CD4-positive, alpha-beta T cell treated with Interferon alpha-2 for 1 hour (primary cell): Measurements from ENCODE around the gene LCP2.
A peak's percentile ranks its signal among the peaks of the same experiment; 100 is the strongest.

ENCODE experiments used
- DNase-seq, 2 donors: peaks; one replicate each; pipeline ENCODE4 v3.0.0-alpha.2; 2020 to 2022

Gene LCP2

DNA sequence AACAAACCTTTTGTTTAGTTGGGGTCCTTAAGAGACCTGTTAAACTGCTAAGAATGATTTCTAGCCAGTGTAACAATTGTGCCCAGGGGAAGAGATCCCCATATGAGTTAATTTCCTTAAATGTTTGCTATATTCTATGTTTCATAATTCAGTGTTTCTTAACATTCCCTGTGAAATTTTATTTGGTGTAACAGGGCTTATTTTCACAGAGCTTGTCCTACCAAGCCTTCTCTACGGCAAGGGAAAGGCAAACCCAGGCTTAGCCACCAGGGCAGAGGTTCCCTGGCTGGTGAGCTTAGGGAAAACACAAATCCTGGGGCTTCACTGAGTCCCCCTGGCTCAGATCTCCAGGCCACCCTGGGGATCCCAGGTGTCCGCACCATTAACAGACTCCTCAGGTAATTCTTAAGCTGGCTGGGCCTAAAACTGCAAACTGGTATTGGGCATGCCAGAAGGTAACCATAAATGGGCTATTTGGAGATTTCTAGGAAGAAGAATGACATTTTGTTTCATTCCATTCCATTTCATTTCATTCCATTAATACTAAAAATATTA is 17.0 kb upstream of the LCP2 start:
- DNase-seq = no peak

DNA sequence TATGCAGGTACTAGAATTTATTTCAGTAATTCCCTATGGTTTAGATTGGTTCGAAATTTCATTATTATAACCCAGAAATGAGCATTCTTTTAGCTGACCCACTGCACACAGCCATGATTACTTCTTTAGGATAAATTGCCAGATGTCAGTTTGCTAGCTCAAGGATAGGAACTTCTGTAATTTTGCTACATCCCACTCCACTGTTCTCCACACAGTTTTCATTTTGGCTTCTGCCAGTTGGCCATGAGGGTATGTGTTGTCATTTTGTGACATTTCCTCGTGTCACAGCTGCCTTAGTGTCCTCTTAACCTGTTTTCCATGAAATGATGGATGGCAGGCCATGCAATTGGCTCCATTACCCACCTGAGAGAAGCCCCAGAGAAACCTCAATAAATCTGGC is 16.2 kb upstream of the LCP2 start:
- DNase-seq = no peak

DNA sequence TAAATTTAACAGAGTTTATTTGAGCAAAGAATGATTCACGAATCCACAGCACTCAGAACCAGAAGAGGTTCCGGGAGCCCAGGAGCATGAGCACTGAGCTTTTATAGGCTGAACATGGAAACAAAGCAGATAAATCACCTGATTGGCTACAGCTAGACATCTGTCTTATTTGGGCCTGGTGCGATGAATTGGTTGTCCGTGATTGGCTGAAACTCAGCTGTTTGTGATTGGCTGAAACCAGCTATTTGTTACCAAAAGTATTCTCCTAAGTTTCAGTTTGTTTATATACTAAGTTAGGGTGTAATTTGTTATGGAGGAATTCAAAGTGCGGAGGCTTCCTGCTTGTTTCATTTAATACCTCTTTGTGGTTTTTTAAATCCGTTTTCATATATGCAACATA is 15.8 kb upstream of the LCP2 start:
- peak; percentile 61 to 81 for DNase-seq

DNA sequence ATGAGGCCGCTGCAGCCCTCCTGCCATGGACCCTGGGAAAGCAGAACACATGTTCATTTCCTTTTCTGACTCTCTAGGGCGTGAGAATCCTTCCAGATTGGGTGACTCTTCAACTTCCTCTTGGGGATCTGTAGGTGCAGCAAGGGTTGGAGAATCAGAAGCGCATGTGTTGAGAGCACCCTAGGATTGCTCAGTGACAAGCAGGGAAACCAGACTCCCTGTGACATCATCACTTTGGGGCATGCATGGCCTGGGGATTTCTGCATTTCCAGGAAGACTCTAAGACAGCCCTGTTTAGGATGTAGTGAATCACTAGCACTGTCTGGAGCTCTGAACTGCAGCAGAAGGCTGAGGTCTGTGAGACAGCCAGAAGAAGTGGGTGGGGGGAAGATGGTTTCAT is 15.1 kb upstream of the LCP2 start:
- DNase-seq = peak; percentile 86 to 87

DNA sequence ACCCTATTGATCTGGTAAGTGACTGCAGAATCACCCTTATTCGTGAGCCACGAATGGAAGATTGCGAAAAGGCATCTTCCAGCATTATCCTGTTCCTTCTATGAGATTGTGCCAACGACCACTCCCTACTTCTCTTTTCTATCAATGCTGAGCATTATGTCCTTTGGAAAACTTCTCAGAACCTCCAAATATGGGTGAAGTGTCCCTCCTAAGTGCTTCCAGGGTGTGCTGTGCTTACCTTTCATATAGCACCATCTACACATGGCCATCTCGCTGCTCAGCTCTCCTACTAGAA is 14.7 kb upstream of the LCP2 start:
- DNase-seq = no peak

DNA sequence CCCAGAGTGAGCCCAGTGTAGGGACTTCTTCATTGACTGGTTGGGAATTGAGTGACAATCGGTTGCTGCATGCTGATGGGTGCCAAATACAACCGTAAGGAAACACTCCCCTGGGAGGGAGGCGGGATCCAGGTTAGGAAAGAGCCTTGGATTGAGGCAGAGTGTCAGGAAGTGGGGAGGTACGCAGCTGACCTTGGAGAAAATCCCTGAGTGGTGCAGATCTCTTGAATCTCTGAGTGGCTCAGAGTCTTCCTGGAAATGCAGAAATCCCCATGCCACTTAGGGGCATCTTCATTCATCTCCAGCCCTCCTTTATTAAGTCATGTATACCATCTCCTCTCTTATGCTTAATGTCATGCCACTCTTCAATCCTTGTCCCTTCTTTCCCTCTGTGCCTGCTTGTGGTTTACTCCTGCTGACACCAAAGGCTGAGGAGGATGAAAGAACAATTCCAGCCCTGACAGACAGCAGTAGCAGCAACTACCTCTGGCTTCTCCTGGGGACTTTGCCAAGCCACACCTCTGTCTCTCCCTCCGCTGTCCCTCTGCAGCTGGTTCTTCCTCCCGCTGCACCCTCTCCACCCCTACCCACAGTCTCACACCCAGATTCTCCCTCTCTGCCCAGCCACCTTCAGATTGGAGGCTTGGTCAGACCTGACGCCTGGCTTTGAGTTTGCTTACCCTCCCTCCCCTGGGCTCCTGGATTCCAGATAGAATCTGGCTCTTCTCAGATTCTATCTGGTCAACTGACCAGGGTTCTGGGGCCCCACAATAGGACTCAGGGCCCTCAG is 14.1 kb upstream of the LCP2 start:
- no peak for DNase-seq

DNA sequence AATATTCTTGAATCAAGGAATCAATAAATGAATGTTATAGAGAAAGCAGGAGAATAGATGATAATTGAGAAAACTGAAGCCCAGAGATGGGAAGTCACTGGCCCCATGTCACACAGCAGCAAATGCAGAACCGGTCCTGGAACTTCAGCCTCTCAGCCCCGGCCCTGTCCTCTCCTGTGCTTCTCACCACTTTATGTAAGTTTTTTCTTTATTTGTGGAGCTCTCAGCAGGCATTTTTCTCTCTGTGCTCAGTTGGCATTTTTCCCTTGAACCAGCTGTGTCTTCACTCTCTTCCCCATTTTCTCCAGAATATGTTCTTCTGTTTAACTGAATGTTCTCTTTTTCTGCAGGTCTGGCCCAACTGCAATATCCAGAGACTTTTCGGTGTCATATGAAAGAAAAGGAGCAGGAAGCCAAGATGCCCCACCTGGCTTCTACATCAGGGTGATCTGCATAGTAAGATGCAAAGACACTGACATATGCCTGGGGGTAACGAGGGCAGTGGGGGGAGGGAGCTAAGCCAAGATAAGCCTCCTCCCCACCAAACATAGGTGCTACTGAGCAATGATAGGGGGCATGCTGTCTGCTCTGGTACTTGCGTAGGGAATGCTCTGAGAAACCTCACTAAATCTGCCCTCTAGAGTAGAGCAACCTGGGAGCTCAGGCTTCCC is 12.8 kb upstream of the LCP2 start:
- no peak for DNase-seq

DNA sequence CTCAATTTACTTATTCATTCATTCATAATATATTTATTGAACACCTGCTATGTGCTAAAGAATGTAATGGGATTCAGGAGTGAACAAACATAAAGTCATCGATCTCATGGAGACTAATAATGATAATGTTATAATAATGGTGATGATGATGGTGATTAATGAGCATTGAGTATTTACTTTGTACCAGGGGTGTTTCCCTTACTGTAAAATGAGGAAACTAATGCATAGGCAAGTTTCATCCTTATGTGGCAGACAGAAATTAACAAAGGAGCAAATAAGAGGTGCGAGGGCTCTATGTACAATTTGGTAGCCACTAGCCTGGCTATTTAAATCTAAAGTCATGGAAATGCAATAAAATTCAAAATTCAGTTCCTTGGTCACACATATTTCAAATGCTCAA is 11.1 kb upstream of the LCP2 start:
- DNase-seq = no peak

DNA sequence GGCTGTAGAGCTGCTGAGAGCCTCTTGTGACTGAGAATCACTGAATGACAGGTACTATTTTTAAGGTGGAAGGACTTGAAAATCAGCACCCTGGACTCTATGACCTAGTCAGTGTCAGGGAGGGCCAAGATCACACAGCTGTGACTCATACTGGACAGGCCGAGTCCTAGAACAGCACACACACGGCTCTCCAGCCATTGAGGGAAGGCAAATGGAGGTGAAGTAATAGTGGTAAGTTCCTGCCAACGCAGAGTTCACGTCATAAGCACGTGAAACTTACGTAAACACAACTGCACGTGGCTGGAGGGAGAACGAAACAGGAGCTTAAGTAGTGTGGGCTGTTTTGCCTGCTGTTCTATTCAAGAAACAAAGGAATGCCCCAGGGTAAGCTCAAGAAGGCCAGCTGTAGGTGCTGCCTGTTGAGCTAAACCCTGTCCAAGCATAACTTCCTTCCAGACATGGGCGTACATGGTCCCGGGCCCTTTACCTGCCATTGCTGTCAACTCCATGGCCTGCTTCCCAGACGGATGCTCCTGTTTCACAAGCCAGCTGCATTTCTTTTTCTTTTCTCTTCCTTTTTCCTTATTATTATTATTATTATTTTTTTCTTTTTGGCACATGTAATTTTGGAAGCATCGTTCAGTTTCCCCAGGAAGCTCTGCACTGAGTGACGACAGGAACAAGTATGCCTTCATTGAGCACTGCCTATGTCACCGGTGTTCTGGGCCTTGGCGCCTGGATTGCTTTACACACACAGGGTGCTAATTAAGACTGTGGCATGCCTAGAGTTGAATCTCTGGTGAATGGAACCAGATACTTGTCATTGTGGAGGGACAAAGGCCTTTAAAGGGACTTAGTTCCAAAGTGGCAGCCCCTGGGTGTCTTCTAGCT is 10.2 kb upstream of the LCP2 start:
- DNase-seq = peak in 1 of 2 donors; percentile 83

DNA sequence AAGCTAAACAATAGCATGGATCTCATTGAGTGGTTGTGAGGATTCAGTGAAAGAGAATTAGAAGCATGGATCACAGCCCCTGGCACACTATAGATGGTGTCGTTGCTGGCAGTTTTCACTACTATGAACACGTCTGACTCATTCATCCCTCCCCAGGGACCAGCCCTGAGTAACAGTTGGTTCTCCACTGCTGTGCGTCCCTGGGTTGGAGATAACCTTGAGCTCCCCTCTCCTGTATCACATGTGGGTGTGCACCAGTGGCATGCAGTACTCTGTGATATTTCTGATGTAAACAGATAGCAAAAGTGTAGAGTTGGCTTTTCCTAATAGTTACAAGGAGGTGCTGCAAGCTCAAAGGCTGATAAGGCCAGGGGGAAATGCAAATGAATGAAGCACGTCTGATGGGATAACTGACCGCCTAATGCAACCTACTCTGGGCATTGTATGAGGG is 8.8 kb upstream of the LCP2 start:
- no peak for DNase-seq

DNA sequence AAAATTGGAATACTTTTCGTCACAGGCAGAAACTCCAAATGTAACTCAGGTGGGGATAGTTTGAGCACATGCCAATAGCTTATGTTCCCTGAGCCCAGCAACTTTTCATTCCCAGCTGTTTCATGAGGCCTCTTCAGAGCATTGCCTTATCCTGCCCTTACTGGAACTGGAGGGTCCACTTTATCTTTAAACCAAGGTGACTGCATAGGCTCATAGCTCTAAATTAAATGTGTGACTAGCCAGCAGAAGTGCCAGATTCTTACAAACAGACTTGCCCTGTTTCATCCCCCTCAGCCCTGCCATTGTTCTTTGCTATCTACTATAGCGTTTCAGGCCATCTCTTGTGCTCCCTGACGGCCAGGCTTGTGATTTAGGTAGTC is 8.1 kb upstream of the LCP2 start:
- DNase-seq = no peak

DNA sequence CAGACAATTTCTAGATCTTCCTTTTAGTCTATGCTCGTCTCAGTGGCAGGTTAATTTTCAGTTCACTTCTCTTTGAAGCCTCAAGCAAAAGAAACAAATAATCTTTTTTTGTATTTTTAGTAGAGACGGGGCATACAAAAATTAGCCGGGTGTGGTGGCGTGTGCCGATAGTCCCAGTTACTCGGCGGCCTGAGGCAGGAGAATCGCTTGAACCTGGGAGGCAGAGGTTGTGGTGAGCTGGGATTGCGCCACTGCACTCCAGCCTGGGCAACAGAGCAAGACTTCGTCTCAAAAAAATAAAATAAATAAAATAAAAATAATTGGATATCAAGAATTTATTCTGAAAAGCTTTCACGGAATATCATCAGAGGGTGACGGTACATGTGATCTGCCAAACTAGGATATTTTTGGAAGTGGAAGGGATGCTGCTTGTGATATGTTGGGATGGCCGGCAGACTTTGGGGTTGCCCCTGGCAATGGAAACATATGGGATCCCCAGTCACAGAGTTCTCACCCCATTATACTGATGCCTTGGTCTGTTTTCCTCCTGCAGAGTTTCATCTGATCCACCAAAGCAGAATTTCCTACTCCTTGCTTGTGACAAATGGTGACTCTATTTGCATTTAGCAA is 7.6 kb upstream of the LCP2 start:
- DNase-seq = no peak

DNA sequence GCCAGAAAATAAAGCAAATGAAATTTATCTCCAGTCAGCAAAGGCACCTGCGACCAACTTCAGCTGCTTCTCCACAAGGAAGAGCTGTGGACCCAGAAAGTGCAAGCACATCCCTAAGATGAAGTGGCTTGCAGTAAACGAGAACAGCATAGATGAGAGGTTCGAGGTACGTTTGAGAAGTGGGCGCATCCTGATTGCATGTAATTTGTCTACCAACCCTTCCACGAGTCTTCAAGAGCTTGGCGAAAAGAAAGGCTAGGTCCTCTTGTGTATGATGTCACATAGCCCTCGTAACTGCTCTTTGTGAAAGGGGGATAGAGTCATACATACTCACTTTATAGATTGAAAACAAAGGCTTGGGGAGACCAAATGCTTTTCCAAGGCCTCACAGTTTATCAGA is 6.0 kb upstream of the LCP2 start:
- DNase-seq = no peak

DNA sequence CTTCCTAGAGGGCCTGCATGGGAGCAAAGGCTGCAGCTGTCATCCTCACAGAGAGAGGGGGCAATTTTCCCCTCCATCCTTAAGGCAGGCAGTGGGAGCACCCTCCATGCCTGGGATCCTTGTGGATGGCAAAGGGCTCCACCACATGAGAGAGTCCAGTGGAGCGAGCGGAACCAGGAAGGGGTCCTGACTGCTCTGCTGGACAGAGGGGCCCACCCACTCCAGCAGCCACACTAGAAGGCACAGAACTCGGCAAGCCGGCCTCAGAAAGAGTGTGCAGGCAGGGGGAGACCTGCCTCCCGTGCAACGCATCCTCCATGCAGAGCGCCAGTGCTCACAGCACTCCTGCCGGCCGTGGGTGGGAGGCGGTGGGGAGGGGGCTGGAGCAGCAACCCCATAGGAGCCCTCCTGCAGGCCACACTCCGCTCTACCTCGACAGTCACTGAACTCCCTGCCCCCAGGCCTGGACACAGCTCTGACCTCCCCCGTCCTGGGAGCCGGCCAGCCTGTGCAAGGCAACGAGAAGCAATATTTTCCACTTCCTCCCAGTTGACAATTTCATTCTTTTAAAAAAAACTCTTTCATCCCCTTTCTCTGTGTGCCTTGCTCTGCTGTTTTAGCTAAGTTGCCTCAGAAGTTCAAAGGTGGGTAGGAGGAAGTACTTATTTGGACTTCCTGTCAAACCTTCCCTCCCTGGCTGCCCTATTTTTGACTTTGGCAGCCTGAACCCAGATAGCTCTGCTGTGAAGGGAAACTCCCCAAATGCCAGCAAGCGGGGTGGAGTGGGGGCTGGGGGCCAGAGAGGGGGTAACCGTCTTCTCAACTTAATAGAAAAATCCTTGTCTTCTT is 5.3 kb upstream of the LCP2 start:
- peak; percentile 80 to 93 for DNase-seq

DNA sequence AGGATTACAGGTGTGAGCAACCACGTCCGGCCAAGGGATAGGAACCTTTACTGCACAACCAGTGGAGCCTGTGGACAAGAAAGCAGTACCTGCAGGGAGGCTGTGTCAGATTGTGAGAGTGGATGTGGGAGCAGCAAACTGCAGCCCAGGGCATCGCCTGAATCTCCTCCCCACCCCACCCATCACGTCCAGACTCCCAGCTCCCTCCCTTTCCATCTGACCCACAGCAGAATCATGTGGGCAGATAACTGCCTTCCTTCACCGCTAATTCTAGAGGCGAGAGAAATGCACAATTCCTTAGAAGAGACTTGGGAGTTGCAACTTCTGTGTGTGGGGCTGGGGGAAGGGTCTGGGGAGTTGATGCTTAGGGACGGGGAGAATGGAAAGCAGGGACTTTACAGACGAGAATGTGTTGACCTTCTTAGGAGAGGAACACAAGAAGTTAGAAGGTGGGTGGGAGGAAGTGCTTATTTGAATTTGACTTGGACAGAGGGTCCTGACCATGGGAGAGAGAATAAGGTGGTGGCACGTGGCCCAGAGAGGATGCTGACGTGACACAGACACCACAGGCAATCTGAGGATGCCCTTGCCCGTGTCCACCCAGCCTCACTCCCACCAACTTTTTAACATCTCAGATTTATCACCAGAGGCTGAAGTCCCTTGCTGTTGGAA is 4.5 kb upstream of the LCP2 start:
- no peak for DNase-seq

DNA sequence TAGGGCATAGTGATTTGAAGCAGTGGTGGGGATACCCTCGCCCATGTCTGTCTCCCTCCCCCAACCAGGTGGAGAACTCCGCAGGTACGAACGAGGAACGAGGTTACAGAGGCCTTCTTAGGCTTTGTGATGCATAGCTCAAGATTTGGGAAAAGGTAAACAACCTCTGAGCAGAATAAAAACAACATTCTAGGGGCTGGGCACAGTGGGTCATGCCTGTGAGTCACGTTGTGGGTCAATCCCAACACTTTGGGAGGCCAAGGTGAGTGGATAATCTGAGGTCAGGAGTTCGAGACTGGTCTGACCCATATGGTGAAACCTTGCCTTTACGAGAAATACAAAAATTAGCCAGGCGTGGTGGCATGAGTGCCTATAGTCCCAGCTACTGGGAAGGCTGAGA is 3.6 kb upstream of the LCP2 start:
- DNase-seq = no peak

DNA sequence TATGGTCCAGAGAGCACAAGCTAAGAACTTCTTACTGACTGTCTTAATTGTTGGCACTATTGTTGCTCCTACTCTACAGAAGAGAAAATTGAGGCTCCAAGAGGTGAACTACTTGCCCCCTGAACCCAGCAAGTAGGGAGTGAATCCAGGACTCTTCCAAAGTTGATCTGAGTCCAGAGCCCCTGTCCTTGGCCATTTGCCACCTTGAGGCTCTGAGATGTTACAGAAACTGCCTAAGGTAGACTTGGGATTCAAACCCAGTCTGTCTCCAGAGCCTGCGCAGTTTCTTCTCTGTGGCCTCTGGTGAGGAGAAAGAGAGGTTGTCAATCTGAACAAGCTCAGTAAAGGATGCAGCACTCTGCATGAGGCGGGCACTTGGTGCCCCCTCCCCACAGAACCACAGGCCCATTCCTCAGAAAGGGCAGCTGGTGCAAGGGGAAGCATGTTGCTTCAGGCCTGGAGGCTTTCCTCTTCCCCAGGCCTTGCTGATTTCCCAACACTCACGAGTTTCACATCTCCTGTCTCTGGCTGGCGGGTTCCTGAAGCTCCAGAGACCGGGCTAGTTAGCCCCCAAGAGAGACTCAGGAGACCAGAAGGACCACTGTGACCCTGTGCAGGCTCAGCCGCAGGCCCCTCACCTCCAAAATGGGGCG is 2.9 kb upstream of the LCP2 start:
- DNase-seq = peak in 1 of 2 donors; percentile 51

DNA sequence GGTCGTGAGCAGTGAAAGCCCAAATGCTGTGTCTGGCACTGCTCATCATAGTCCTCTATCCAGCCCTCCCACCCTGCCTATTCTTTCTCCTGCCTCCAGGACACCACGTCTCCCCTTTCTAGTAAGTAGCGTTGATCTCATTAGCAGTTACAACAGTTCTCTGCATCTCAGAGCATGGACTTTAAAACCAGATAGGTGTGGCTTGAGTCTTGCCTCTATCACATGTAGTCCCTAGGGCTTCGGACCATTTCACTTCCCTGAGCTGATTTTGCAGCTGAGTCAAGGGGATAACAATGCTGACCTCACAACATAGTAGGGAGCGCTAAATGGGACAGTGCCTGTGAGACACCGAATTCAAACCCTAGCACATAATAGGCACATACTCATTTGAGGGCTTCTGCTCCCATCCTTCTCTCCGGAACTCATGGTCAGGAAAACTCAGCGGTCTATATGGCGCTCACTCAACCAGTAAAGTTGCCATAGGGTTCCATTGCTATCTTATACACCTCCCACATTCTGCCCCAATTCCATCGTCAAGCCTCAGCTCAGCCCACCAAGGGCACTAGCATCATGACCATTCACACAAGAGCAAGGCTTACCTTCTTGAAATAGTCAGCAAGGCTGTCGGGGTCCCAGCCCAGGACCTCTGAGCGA is 515 bp downstream of the LCP2 start:
- DNase-seq = no peak

DNA sequence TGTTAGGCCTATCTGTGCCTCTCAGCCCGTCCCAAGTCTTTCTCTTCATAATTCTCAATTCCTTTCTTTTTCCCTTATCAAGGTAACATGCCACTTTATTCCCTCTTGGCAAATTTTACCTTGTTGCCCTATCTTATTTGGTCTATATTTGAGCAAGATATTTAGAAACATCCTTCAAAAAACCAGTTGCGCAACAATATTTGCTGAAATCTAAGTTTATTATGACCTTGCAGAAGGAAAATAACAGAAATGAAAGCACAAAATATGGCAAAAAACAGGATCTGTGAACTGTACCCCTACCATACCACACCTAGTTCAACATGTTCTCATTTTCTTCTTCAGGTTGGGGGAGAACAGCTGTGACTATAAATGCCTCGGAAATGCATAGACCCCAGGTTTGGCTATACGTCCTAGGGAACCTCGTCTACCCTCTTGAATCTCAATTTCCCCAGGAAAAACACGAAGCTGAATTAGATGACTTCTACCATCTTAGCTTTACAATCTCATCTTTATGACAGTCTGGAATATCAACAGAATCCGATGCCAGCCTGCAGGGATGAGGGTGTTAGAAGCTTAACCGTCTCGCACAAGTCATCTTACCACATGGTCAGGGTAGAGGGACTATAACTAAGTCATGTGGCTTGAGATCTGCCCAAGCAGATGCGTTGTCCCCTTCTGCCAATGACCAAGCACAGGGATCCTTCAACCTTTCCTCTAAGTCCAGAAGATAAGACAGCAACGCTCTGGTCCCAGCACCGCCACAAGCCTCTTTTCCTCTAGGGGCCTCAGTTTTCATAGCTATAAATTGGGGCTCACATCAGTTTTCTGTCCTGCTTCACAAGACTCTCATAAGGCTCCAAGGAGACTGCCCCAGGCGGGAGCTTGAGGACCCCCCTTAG is 1.3 kb downstream of the LCP2 start:
- DNase-seq = no peak
